ENCODE data around the gene SSRP1. TPM values are rescaled to one million over a fixed set of nuclear protein-coding genes. Genes with fewer than 3 reads are reported as not detected.

Gene SSRP1
- total and polyA plus RNA-seq, 2 of the 13 experiments (the other 11 are each of a cell fraction or from before 2014, with no cell fraction given): 93.6 to 129 TPM

GRCh38 chr11:57311109-57311936 lies 24.4 kb downstream of the SSRP1 start (continued):
- TF ChIP-seq ZNF441 (CRISPR knock-in tag; IDR thresholded peaks at IDR 0.05; ENCODE audit: borderline replicate concordance) (no peak), SNRNP70 (IDR thresholded peaks at IDR 0.05; ENCODE audit: low read depth, low read length) (no peak), PLSCR1 (CRISPR knock-in tag; IDR thresholded peaks at IDR 0.05; ENCODE audit: borderline replicate concordance) (no peak), HOXA9 (CRISPR knock-in tag; IDR thresholded peaks at IDR 0.05; ENCODE audit: borderline replicate concordance) (no peak), HOXA3 (CRISPR knock-in tag; IDR thresholded peaks at IDR 0.05) (no peak), GATAD2A (CRISPR knock-in tag; IDR thresholded peaks at IDR 0.05) (peak; percentile 28; the same call in 1 of the 2 replicates), TOPORS (CRISPR knock-in tag; IDR thresholded peaks at IDR 0.05) (no peak), SP4 (CRISPR knock-in tag; IDR thresholded peaks at IDR 0.05) (0 out of 2 replicates have a peak, but pooled peaks have one; percentile 41), ZNF841 (CRISPR knock-in tag; IDR thresholded peaks at IDR 0.05; ENCODE audit: borderline replicate concordance) (no peak), BCLAF1 (IDR thresholded peaks at IDR 0.05) (no peak), FOXA3 (CRISPR knock-in tag; IDR thresholded peaks at IDR 0.05) (no peak), AKAP8 (CRISPR knock-in tag; IDR thresholded peaks at IDR 0.05) (0 out of 2 replicates have a peak, but pooled peaks have one; percentile 8), ZNF503 (CRISPR knock-in tag; IDR thresholded peaks at IDR 0.05) (no peak), ARID5B (CRISPR knock-in tag; IDR thresholded peaks at IDR 0.05) (peak; percentile 11; the same call in 1 of the 2 replicates), GATA4 (IDR thresholded peaks at IDR 0.05; ENCODE audit: borderline replicate concordance, low read depth) (no peak)

Data from HepG2 (cell line).